ENCODE measurements around the gene ACSL6. TPM values are rescaled to one million over a fixed set of nuclear protein-coding genes. Genes with fewer than 3 reads are reported as not detected.

Gene ACSL6
- total RNA-seq, 1 donor from 2014 or later: 3.7 TPM

GRCh38 chr5:131986161-131986912 is 25.1 kb downstream of the ACSL6 start:
- ATAC-seq: no peak

GRCh38 chr5:131984956-131985665 is 26.3 kb downstream of the ACSL6 start:
- DNase-seq (ENCODE audit: low spot score) (no peak), ATAC-seq (peak; percentile 37)

More at GRCh38 chr5:131986161-131986912, 25.1 kb downstream of the ACSL6 start:
- DNase-seq (ENCODE audit: low spot score): no peak

DNA sequence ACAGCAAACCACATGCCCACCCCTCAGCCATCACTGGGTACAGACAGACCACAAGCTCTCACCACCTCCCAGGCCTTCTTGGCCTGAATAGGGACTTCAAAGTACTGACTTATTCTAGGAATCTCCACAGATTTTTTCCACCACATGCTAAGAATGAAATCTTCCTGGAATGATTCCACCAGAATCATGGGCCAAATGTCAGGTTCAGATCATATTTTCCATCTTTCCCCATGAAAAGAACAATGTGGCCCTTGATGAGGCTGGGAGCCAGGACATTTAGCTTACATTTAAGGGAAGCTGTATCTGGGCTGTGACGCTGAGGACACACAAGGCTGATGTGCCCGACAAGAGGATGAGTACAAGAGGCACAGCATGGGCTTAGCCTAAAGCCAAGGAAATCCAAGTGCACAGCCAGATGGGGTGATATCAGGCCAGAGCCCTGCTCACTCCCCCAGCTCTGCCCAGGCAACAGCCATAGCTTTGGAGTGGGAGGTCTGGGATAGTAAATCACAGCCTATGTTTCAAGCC is 28.1 kb downstream of the ACSL6 start:
- DNase-seq (ENCODE audit: low spot score) (no peak), ATAC-seq (no peak)

DNA sequence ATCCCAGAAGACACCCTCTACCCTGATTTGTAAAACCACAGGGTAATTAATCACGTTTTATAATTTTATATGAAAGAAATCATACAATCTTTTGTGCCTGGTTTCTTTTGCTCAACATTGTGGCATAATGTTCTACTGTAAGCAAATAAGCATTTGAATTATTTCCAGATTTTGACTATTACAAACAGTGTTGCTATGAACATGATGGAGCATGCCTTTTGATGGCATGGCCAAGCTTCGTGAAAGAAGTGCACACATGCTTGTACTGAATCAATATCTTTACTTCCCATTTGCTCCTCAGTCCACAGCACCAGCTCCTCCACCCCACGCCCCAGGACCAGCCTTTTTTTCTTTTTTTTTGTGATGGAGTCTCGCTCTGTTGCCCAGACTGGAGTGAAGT is 29.9 kb downstream of the ACSL6 start:
- DNase-seq (ENCODE audit: low spot score) (no peak), ATAC-seq (no peak)

GRCh38 chr5:131980696-131981095 is 30.8 kb downstream of the ACSL6 start:
- no peak for ATAC-seq
- DNase-seq (ENCODE audit: low spot score): no peak

GRCh38 chr5:131979816-131980215 is 31.6 kb downstream of the ACSL6 start:
- ATAC-seq (no peak), DNase-seq (ENCODE audit: low spot score) (peak; percentile 0)

GRCh38 chr5:131977212-131977604 is 34.2 kb downstream of the ACSL6 start:
- DNase-seq (ENCODE audit: low spot score) (no peak), ATAC-seq (no peak)

GRCh38 chr5:131976414-131977211 is 34.8 kb downstream of the ACSL6 start:
- ATAC-seq (no peak), DNase-seq (ENCODE audit: low spot score) (peak; percentile 36)

- ATAC-seq: no peak
- no peak for DNase-seq (ENCODE audit: low spot score)
Observed at GRCh38 chr5:131974956-131975726, 36.3 kb downstream of the ACSL6 start.

GRCh38 chr5:131974622-131974955 is 36.9 kb downstream of the ACSL6 start:
- no peak for ATAC-seq
- no peak for DNase-seq (ENCODE audit: low spot score)

- ATAC-seq (no peak), DNase-seq (ENCODE audit: low spot score) (no peak)
Observed at GRCh38 chr5:131974016-131974415, 37.4 kb downstream of the ACSL6 start.

GRCh38 chr5:131973089-131973712 is 38.3 kb downstream of the ACSL6 start:
- ATAC-seq (no peak), DNase-seq (ENCODE audit: low spot score) (no peak)

DNA sequence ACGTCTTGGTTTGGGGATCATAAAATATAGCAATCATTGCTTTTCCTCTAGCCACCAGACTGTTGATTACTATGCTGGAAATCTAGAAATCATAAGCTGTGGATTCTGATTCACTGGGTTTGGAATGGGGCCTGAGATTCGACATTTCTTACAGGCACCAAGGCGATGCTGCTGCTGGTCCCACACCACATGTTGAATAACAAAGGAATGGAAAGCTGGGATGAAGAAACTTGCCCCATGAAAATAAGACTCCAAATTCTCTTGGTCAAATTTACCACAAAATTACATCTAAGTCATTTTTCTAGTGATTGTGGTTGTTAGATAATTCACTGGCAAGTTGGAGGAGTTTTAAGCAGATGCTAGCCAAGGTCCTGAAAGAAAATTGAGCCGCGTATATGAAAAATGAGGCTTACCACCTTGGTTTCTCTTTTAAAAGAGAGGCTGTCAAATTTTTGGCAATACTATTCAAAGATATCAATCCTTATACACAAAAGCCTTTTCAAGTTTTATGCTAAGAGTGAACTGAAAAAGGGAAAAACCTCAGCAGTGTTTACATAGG is 43.0 kb downstream of the ACSL6 start:
- no peak for DNase-seq (ENCODE audit: low spot score)
- no peak for ATAC-seq

DNA sequence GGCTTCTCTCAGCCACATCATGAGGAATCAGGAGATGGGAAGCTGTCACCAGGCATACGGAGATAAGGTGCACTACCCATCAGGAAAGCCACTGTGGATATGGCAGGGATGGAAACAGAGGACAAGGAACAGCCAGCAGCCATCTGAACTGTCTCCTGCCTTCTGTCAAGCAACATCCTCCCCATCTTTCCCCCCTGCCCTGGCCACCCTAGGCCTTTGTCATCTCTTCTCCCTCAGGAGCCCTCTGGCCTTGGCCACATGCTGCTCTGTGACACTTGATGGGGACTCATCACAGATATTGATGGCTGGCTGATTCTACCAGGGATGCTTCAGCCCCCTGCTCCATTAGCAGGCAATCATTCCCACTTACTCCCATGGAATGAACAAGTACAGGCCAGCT is 44.9 kb downstream of the ACSL6 start:
- ATAC-seq: no peak
- no peak for DNase-seq (ENCODE audit: low spot score)

DNA sequence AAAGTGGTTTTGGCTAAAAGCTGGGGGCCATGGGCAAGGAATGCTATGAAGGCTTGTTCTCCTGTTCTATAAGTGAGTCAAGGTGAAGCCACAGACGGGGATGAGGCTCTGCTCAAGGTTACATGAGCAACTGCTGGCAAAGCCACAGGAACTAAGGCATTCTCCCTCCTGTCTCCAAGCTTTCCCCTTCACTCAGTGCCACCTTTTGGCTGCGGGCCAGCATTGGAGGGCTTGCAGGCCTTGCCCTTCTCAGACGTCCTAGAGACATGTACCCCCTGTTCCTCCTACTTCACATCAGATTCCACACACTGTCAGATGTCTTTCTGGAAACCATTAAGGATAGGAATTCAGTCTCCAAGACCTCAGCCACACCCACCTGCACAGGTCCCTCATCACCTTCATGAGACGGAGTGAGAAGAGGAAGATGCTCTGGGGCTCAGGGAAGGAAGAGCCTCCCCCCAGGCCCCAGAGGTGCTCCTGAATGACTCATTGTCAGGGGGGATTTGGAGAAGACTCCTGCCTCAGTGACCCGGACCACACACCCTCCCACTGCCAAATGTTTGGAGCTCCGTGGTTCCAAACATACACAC is 45.5 kb downstream of the ACSL6 start:
- ATAC-seq (no peak), DNase-seq (ENCODE audit: low spot score) (no peak)

- ATAC-seq: no peak
Observed at GRCh38 chr5:131959906-131960305, 51.6 kb downstream of the ACSL6 start.

GRCh38 chr5:131959136-131959535 is 52.3 kb downstream of the ACSL6 start:
- ATAC-seq: no peak
- no peak for DNase-seq (ENCODE audit: low spot score)

More at GRCh38 chr5:131959906-131960305, 51.6 kb downstream of the ACSL6 start:
- DNase-seq (ENCODE audit: low spot score): no peak

DNA sequence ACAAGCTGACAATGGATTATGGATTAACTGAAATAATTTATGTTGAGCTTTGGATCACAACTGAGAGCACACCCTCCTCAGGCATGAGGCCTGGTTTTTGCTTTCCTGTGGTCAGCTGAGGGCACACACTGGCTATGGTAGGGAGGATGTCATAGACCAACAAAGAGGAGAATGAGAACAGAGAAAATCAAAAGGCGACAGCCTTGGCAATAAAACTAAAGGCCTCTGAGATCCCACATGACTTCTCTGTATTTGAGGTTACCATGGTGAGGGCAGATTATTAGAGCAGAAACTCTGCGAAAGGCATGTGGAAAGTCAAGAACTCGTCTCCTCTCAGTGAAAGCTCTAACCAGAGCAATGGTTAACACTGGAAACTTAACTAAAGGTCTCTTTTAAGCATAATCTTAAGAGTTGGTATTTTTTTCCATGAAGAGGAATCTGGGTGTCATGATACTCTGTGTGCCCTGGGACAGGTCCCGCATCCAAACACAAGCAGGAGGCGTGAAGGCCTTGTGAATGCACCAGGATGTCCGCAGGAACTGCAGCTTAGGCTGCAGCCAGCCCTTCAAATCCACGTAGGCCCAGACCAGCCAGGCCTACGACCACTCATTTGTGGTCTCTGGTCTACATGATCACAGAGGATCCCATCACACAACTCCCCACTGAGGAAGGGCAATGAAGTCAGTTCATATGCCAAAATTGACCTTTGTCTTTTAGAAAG is 53.6 kb downstream of the ACSL6 start:
- ATAC-seq (no peak), DNase-seq (ENCODE audit: low spot score) (no peak)

DNA sequence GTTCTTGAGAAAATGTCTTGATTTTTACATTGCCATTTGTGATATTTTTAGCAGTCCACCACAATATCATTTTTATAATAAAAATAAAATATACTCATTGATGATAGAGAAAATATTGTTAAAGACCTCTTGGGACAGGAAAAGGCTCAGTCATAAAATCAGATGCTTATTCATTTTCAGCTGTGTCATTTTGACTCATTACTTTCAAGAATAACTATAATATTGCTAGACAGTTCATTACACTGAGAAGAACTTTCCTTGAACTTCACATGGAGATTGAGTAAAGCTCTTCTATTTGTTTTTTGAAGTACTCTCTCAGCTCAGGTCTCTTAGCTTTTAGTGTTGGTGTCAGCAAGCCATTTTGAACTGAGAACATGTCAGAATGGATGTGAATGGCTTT is 57.5 kb downstream of the ACSL6 start:
- DNase-seq (ENCODE audit: low spot score): no peak
- ATAC-seq: no peak
